ENCODE measurements around the gene C1QTNF5.

DNA sequence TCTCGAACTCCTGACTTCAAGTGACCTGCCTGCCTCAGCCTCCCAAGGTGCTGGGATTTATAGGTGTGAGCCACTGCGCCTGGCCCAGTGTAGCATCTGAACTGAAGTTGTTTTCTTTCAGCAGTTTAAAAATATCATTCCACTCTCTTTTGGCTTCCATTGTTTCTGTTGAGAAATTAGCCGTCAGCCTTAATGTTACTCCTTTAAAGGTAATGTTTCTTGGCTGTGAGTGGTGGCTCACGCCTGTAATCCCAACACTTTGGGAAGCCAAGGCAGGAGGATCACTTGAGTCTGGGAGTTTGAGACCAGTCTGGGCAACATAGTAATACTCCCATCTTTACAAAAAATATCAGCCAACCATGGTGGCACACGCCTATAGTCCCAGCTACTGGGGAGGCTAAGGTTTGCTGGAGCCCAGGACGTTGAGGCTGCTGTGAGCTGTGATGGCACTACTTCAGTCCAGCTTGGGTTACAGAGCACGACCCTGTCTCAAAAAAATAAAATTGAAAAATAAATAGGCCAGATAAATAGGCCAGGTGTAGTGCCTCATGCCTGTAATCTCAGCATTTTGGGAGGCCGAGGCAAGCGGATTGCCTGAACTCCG, 49.7 kb downstream of the C1QTNF5 start:
- TF ChIP-seq, protein P1, sequence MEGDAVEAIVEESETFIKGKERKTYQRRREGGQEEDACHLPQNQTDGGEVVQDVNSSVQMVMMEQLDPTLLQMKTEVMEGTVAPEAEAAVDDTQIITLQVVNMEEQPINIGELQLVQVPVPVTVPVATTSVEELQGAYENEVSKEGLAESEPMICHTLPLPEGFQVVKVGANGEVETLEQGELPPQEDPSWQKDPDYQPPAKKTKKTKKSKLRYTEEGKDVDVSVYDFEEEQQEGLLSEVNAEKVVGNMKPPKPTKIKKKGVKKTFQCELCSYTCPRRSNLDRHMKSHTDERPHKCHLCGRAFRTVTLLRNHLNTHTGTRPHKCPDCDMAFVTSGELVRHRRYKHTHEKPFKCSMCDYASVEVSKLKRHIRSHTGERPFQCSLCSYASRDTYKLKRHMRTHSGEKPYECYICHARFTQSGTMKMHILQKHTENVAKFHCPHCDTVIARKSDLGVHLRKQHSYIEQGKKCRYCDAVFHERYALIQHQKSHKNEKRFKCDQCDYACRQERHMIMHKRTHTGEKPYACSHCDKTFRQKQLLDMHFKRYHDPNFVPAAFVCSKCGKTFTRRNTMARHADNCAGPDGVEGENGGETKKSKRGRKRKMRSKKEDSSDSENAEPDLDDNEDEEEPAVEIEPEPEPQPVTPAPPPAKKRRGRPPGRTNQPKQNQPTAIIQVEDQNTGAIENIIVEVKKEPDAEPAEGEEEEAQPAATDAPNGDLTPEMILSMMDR (IDR thresholded peaks at IDR 0.05 in 4 of 5, conservative IDR thresholded peaks at IDR 0.05 in 1 of 5) = no peak
- TF ChIP-seq POLR2A (IDR thresholded peaks at IDR 0.05) = no peak

All from gastrocnemius medialis (tissue), 4 donors.